ENCODE data around the gene SMIM22. TPM values are rescaled to one million over a fixed set of nuclear protein-coding genes. Genes with fewer than 3 reads are reported as not detected.

The SMIM22 gene
- total and polyA plus RNA-seq, 12 donors: 1.9 TPM; not detected in 11

- Histone ChIP-seq H3K4me3 (no peak overlapping the region), H3K27me3 (no peaks in the 10 kb centered on the region), H3K36me3 (replicated peaks in 1 of 2) (peaks cover 0 to 94% of the 10 kb centered on the region in 2 donors), H3K4me1 (replicated peaks in 1 of 2) (no peaks in the 10 kb centered on the region), H3K27ac (no peak overlapping the region), H3K9me3 (replicated peaks in 1 of 3) (no peaks in the 10 kb centered on the region)
- no peak for DNase-seq
- TF ChIP-seq CTCF (IDR thresholded peaks at IDR 0.05) (no peak), POLR2A (IDR thresholded peaks at IDR 0.05) (no peak)
- WGBS, 4 donors: 85 to 92% (median 90%) methylated on average over 7 to 9 of the region's 9 CpGs
- intact Hi-C loops (cut with DNase I): no loop called here
These were observed 16.6 kb downstream of the SMIM22 start for GRCh38 chr16:4811773-4812172.

- TF ChIP-seq CTCF (IDR thresholded peaks at IDR 0.05): no peak
- no peak for TF ChIP-seq POLR2A (IDR thresholded peaks at IDR 0.05)
- intact Hi-C loops (cut with DNase I): no loop called here
- Histone ChIP-seq H3K36me3 (replicated peaks in 1 of 2) (peaks cover 0 to 93% of the 10 kb centered on the region in 2 donors), H3K27me3 (no peaks in the 10 kb centered on the region), H3K9me3 (replicated peaks in 1 of 3) (no peaks in the 10 kb centered on the region), H3K27ac (no peak overlapping the region), H3K4me3 (no peak overlapping the region), H3K4me1 (replicated peaks in 1 of 2) (no peaks in the 10 kb centered on the region)
- WGBS, 4 donors: 91 to 98% (median 96%) methylated on average over 10 to 16 of the region's 16 CpGs
- DNase-seq: no peak
These were observed 18.3 kb downstream of the SMIM22 start for GRCh38 chr16:4813251-4814003.

GRCh38 chr16:4814046-4814445 is 18.9 kb downstream of the SMIM22 start:
- Histone ChIP-seq H3K4me3 (no peak overlapping the region), H3K27ac (peak overlapping the region in 1 of 5 donors; percentile 38)
- intact Hi-C loops (cut with DNase I): no loop called here

More at GRCh38 chr16:4814046-4814445, 18.9 kb downstream of the SMIM22 start:
- Histone ChIP-seq H3K27me3 (no peaks in the 10 kb centered on the region), H3K36me3 (replicated peaks in 1 of 2) (peaks cover 0 to 93% of the 10 kb centered on the region in 2 donors), H3K4me1 (replicated peaks in 1 of 2) (no peaks in the 10 kb centered on the region), H3K9me3 (replicated peaks in 1 of 3) (no peaks in the 10 kb centered on the region)
- TF ChIP-seq CTCF (IDR thresholded peaks at IDR 0.05) (no peak), POLR2A (IDR thresholded peaks at IDR 0.05) (no peak)
- DNase-seq: no peak
